NT2/D1 (cell line): Measurements from ENCODE around the gene DIRAS1.

ENCODE experiments used
- SUZ12 ChIP-seq: IDR thresholded peaks from 2 replicates; pipeline ENCODE4 v1.6.1; 2011; ENCODE audit not compliant: insufficient read length, insufficient read depth; ENCODE audit errors: extremely low read depth
- YY1 ChIP-seq: IDR thresholded peaks from 2 replicates; pipeline ENCODE4 v1.6.1; 2011; ENCODE audit not compliant: insufficient read length, insufficient read depth

DNA sequence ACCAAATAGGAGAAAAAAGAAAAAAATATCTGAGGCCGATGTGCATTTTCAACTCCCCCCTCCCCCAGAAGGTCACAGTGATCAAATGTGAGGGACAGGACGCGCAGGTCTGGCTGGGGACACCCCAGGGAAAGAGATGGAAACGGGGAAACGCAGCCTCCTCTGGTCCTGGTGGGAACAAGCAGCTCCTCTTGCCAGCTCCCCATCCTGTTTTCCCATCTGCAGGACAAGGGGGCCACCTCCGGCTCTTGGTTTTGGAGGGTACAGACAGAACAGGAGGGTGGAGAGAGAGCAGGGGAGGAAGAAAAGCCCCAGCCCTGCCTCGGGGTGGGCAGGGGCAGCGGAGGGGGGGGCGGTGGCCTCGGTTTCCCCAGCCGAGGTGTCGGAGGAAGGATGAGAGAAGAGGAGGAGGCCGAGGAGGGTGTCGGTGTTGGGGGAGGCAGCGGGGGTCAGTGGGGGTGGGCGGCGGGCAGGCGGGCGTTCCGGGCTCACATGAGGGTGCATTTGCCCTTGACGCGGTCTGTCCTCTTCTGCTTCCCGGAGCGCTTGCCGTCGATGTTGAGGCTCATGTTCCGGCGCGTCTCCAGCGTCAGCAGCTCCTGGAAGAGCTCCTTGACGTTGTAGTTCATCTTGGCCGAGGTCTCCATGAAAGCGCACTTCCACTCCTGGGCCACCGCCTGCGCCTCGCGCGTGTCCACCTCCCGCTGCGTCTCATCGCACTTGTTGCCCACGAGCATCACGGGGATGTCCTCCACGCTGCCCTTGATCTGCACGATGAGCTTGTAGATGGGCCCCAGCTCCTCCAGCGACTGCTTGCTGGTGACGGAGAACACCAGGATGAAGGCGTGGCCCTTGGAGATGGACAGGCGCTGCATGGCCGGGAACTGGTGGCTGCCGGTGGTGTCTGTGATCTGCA, 4.2 kb downstream of the DIRAS1 start:
- TF ChIP-seq SUZ12 = no peak
- no peak for TF ChIP-seq YY1
